ENCODE data around the gene NPPC.
"Not testable (repeated sequence)": the region's sequence is repeated elsewhere in the genome, so short reads cannot be mapped to it uniquely, and the experiment has no call there.

NPPC gene

GRCh38 chr2:231920366-231920765 is 5.8 kb downstream of the NPPC start:
- no peak for DNase-seq (ENCODE audit: low read depth, low spot score)

- no peak for DNase-seq (ENCODE audit: low read depth, low spot score)
Observed at GRCh38 chr2:231919341-231920035, 6.7 kb downstream of the NPPC start.

GRCh38 chr2:231918501-231919330 is 7.5 kb downstream of the NPPC start:
- no peak for DNase-seq (ENCODE audit: low read depth, low spot score)

- peak; percentile 41 for DNase-seq (ENCODE audit: low read depth, low spot score)
Observed at GRCh38 chr2:231917280-231918066, 8.7 kb downstream of the NPPC start.

GRCh38 chr2:231914077-231914690 is 12.0 kb downstream of the NPPC start:
- DNase-seq (ENCODE audit: low read depth, low spot score) = no peak

- no peak for DNase-seq (ENCODE audit: low read depth, low spot score)
Observed at GRCh38 chr2:231911381-231911780, 14.8 kb downstream of the NPPC start.

GRCh38 chr2:231910771-231911170 is 15.4 kb downstream of the NPPC start:
- DNase-seq (ENCODE audit: low read depth, low spot score) = no peak

- not testable (repeated sequence) for DNase-seq (ENCODE audit: low read depth, low spot score)
Observed at GRCh38 chr2:231910161-231910560, 16.0 kb downstream of the NPPC start.

GRCh38 chr2:231909631-231910030 is 16.6 kb downstream of the NPPC start:
- no peak for DNase-seq (ENCODE audit: low read depth, low spot score)

GRCh38 chr2:231908584-231908983 is 17.6 kb downstream of the NPPC start:
- no peak for DNase-seq (ENCODE audit: low read depth, low spot score)

GRCh38 chr2:231907765-231908164 is 18.4 kb downstream of the NPPC start:
- DNase-seq (ENCODE audit: low read depth, low spot score) = no peak

GRCh38 chr2:231905026-231905425 is 21.2 kb downstream of the NPPC start:
- DNase-seq (ENCODE audit: low read depth, low spot score) = no peak

- no peak for DNase-seq (ENCODE audit: low read depth, low spot score)
Observed at GRCh38 chr2:231904161-231904611, 22.0 kb downstream of the NPPC start.

- DNase-seq (ENCODE audit: low read depth, low spot score) = no peak
Observed at GRCh38 chr2:231902598-231902997, 23.6 kb downstream of the NPPC start.

- no peak for DNase-seq (ENCODE audit: low read depth, low spot score)
Observed at GRCh38 chr2:231900972-231901371, 25.2 kb downstream of the NPPC start.

GRCh38 chr2:231900486-231900942 is 25.7 kb downstream of the NPPC start:
- peak; percentile 94 for DNase-seq (ENCODE audit: low read depth, low spot score)

- DNase-seq (ENCODE audit: low read depth, low spot score) = no peak
Observed at GRCh38 chr2:231894566-231895380, 31.4 kb downstream of the NPPC start.

- no peak for DNase-seq (ENCODE audit: low read depth, low spot score)
Observed at GRCh38 chr2:231891514-231891905, 34.7 kb downstream of the NPPC start.

- DNase-seq (ENCODE audit: low read depth, low spot score) = no peak
Observed at GRCh38 chr2:231890896-231891513, 35.2 kb downstream of the NPPC start.

- DNase-seq (ENCODE audit: low read depth, low spot score) = no peak
Observed at GRCh38 chr2:231887756-231888155, 38.4 kb downstream of the NPPC start.
